ENCODE measurements around the gene ZNF730.

- TF ChIP-seq SPI1 (IDR thresholded peaks at IDR 0.05; ENCODE audit: borderline replicate concordance, low read depth), result no peak
- TF ChIP-seq CTCF (IDR thresholded peaks at IDR 0.05; ENCODE audit: insufficient read depth, low read length), result no peak
- TF ChIP-seq POLR2AphosphoS5 (IDR thresholded peaks at IDR 0.05; ENCODE audit: low read depth), result no peak
- TF ChIP-seq GABPA (IDR thresholded peaks at IDR 0.05; ENCODE audit: low read depth), result no peak
- TF ChIP-seq REST (IDR thresholded peaks at IDR 0.05; ENCODE audit: insufficient replicate concordance, low read depth), result no peak
Measured at GRCh38 chr19:23099966-23100365, 16.9 kb upstream of the ZNF730 start.

Measured in HL-60 (cell line).